Activated CD4-positive, alpha-beta T cell treated with anti-CD3 and anti-CD28 coated beads, Interleukin-2, amount 10 ng/mL, durations not matched to agents 24 days and 14 days (primary cell): Measurements from ENCODE around the gene BCKDHB. TPM values are rescaled to one million over a fixed set of nuclear protein-coding genes. Genes with fewer than 3 reads are reported as not detected.
"Not testable (repeated sequence)": the region's sequence is repeated elsewhere in the genome, so short reads cannot be mapped to it uniquely, and the experiment has no call there.

Source experiments
- DNase-seq: peaks from one replicate; pipeline ENCODE4 v3.0.0; 2022
- H3K27ac Mint-ChIP-seq: one replicate; pipeline ENCODE4 v1.8.0; 2022; ENCODE audit warnings: mild to moderate bottlenecking, mixed read lengths
- H3K27me3 Mint-ChIP-seq: one replicate; pipeline ENCODE4 v1.8.0; 2022; ENCODE audit warnings: mixed read lengths
- H3K36me3 Mint-ChIP-seq: one replicate; pipeline ENCODE4 v1.8.0; 2022; ENCODE audit warnings: low read depth, mild to moderate bottlenecking, mixed read lengths
- H3K4me1 Mint-ChIP-seq: one replicate; pipeline ENCODE4 v1.8.0; 2021; ENCODE audit warnings: mixed read lengths
- H3K4me3 Mint-ChIP-seq: one replicate; pipeline ENCODE4 v1.8.0; 2022; ENCODE audit warnings: mild to moderate bottlenecking, moderate library complexity, mixed read lengths
- H3K9me3 Mint-ChIP-seq: one replicate; pipeline ENCODE4 v1.8.0; 2021; ENCODE audit warnings: mixed read lengths
- intact Hi-C: fragments of 100-400 bp; cut with micrococcal nuclease; formaldehyde crosslinking; loops from one replicate; pipeline ENCODE4 v1.15.1; 2023
- total RNA-seq: library from RNA; stranded (reverse); gene quantifications from 2 replicates; pipeline ENCODE4 v1.2.3, GENCODE V29; 2022

BCKDHB gene
- total RNA-seq, 1 donor from 2014 or later: 16.5 TPM

DNA sequence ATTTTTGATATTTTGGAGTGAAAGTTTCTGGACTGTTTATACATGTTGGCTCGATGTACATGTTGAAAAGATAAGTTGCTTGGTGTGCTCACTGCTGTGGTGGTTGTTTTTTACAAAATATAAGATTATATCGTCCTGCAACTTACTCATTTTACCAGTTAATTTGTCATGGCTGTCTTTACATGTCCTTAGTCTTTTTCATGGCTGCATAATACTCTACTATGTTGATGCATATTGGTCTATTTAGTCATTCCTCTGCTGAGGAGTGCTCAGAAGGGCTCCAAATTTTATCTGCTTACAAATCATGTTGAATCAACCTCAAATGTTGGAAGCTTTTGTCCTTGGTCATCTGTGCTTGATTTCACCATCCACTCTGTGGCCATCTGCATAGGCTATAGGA, 164.6 kb downstream of the BCKDHB start:
- H3K4me3 Mint-ChIP-seq: no peak overlapping the region
- no peak for DNase-seq
- H3K27me3 Mint-ChIP-seq: no peaks in the 10 kb centered on the region
- no peaks in the 10 kb centered on the region for H3K36me3 Mint-ChIP-seq
- intact Hi-C loops: no loop called here
- no peaks in the 10 kb centered on the region for H3K4me1 Mint-ChIP-seq
- no peak overlapping the region for H3K27ac Mint-ChIP-seq
- H3K9me3 Mint-ChIP-seq: no peaks in the 10 kb centered on the region

DNA sequence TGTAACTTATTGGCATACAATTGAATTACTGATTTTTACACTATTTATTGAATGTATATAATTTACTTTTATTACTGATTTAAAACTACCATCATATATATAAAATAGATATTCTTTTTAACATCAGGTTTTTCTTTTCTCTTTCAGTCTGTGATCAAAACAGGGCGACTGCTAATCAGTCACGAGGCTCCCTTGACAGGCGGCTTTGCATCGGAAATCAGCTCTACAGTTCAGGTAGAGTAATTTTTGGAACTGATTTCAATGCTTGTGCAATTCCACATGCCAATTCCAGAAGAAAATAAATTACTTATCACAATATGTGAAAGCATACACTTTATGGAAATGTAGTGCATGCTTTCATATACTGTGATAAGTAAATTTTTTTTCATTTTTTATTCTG, 166.5 kb downstream of the BCKDHB start:
- no peak overlapping the region for H3K27ac Mint-ChIP-seq
- no peak overlapping the region for H3K4me3 Mint-ChIP-seq
- no peaks in the 10 kb centered on the region for H3K27me3 Mint-ChIP-seq
- intact Hi-C loops: no loop called here
- no peaks in the 10 kb centered on the region for H3K36me3 Mint-ChIP-seq
- H3K4me1 Mint-ChIP-seq: no peaks in the 10 kb centered on the region
- DNase-seq: no peak
- H3K9me3 Mint-ChIP-seq: no peaks in the 10 kb centered on the region

DNA sequence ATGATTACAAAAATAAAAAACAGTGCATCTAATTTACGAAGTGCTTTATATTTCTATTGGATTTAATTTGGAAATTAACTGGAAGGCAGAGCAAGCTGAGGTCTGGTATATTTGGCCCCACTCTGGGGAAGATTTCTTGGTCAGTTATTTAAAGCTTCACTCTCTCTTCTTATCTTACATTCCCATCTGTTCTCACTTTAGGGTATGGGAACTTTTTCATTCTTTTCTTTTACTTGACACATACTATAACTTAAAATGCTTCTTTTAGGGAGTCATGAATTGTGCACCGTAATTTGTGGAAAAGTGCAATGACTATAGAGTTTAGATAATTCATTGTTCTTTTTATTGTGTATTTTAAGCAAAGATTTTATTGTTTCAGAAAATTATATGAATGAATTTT, 170.4 kb downstream of the BCKDHB start:
- intact Hi-C loops: no loop called here
- Mint-ChIP-seq H3K27me3 (no peaks in the 10 kb centered on the region), H3K9me3 (no peaks in the 10 kb centered on the region), H3K36me3 (no peaks in the 10 kb centered on the region), H3K4me3 (no peak overlapping the region), H3K4me1 (peaks cover 7% of the 10 kb centered on the region), H3K27ac (no peak overlapping the region)
- no peak for DNase-seq

DNA sequence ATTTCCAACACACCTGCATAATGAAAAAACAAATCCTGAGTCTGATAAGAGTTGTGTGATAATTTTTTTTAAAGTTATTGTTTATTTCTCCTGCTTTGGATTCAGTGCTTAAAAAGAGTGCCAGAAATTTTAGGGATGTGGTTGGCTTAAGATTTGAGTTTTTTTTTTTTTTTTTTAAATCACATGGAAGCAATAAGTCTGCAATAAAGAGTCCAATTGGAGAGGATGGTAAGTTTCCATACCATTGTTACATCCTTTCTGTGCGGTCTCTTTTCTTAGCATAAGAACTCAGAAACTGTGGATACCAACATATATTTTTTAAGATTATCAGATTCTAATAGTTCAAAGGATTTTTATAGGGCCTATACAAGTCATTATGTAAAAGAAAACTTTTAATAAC, 171.0 kb downstream of the BCKDHB start:
- DNase-seq: no peak
- H3K4me3 Mint-ChIP-seq: no peak overlapping the region
- H3K36me3 Mint-ChIP-seq: no peaks in the 10 kb centered on the region
- H3K27me3 Mint-ChIP-seq: no peaks in the 10 kb centered on the region
- H3K9me3 Mint-ChIP-seq: no peaks in the 10 kb centered on the region
- intact Hi-C loops: no loop called here
- peaks cover 7% of the 10 kb centered on the region for H3K4me1 Mint-ChIP-seq
- H3K27ac Mint-ChIP-seq: no peak overlapping the region

DNA sequence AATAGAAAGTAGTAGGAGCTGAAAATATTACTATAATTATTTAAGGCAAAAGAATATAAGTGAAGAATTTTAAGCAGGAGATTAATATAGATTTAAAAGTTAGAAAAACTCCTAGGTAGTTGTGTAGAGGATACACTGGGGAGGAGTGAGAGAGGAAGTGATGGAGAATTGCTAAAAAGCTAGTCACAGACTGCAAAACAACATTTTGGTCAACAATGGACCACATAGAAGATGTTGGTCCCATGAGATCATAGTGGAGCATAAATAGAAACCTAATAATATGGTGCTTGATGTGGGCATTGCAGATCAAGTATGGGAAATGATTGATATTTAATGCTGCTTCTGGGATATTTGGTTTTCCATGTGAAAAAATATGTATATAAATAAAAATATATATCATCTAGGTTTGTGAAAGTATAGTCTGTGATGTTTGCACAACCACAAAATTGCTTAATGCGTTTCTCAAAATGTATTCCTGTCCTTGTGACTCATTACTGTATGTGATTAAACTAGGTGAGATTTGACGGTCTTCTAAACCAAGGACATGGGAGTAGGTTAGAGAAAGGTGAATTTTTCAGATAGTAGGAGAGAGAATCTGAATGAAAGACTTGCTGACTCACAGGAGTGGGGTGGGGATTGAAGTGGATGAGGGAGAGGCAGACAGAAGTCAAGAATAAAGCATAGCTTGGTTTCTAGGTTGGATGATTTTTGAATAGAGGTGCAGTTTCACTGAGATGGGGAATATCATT, 174.0 kb downstream of the BCKDHB start:
- no peaks in the 10 kb centered on the region for H3K9me3 Mint-ChIP-seq
- H3K27ac Mint-ChIP-seq: no peak overlapping the region
- H3K27me3 Mint-ChIP-seq: no peaks in the 10 kb centered on the region
- H3K4me3 Mint-ChIP-seq: no peak overlapping the region
- intact Hi-C loops: no loop called here
- H3K36me3 Mint-ChIP-seq: no peaks in the 10 kb centered on the region
- DNase-seq: no peak
- H3K4me1 Mint-ChIP-seq: peaks cover 7% of the 10 kb centered on the region

DNA sequence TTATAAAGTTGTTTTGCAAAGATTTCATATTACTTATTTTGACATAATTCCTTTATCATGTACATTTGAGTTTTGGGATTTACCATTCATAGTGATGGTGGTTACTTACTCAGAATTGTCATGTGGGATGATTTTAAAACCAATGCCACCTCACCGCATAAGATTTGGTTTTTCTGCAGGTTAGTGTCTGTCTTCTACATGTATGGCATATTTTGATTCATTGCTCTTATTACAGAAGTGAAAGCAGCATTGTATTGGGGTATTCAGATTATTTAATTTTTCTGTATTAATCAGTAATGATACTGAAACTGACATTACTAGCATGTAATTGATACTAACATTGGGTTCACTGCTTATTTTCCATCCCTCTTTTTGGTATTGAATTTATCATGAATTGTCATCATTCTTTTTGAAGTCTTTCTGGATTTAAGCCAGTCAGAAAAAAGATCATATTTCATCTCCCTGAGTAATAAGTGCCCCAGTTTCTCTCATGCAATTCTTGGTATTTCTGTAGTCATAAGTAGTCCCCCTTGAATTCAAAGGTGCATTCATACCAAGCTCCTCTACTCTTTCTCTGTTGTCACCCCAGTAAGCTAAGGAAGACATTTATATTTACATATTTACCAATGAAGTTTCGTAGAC, 176.6 kb downstream of the BCKDHB start:
- Mint-ChIP-seq H3K27me3 (no peaks in the 10 kb centered on the region), H3K27ac (no peak overlapping the region)

DNA sequence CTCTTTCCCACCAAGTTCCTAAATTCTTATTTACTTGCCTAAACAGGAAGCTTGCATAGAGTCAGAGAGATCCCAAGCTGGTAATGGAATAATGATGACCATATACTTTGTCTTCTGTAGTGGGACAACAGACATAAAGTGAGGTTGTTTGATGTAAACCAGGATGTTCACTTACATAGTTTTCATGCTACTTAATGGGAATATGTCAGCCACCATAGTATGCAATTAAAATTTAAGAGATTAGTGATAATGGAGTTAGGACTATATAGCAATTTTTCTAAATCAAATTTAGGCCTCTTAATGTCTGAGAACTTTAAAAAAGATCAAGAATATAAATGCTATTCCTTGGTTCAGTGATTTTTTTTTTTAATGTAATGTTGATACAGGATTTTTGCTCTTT, 180.6 kb downstream of the BCKDHB start:
- intact Hi-C loops: no loop called here
- Mint-ChIP-seq H3K4me1 (no peaks in the 10 kb centered on the region), H3K9me3 (peaks cover 3% of the 10 kb centered on the region), H3K4me3 (no peak overlapping the region), H3K36me3 (no peaks in the 10 kb centered on the region), H3K27me3 (no peaks in the 10 kb centered on the region), H3K27ac (no peak overlapping the region)
- DNase-seq: no peak

More for the DNA sequence above, 176.6 kb downstream of the BCKDHB start:
- no peak overlapping the region for H3K4me3 Mint-ChIP-seq
- intact Hi-C loops: no loop called here
- H3K9me3 Mint-ChIP-seq: no peaks in the 10 kb centered on the region
- H3K4me1 Mint-ChIP-seq: peaks cover 7% of the 10 kb centered on the region
- DNase-seq: no peak
- no peaks in the 10 kb centered on the region for H3K36me3 Mint-ChIP-seq

DNA sequence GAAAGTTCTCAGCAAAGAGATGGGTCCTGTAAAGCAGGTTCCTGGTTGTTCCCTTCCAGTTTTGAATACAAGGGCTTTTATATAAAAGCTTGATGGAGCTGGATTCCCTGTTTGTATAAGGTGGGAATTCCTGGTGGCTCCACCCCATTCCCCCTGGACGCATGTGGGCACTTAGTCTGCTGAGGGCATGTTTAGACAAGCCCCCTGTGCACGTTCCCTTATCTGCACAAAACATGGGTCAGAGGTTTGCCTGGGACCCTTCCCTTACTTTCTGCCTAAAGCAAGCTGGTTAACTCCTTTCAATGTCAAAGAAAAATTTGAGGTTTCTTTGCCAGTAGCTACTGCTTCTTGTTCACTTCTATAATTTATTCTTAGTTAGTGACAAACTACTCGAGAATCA, 181.1 kb downstream of the BCKDHB start:
- no peak for DNase-seq
- H3K4me3 Mint-ChIP-seq: no peak overlapping the region
- no peaks in the 10 kb centered on the region for H3K36me3 Mint-ChIP-seq
- H3K4me1 Mint-ChIP-seq: no peaks in the 10 kb centered on the region
- no peak overlapping the region for H3K27ac Mint-ChIP-seq
- H3K9me3 Mint-ChIP-seq: peaks cover 3% of the 10 kb centered on the region
- H3K27me3 Mint-ChIP-seq: no peaks in the 10 kb centered on the region
- intact Hi-C loops: no loop called here

DNA sequence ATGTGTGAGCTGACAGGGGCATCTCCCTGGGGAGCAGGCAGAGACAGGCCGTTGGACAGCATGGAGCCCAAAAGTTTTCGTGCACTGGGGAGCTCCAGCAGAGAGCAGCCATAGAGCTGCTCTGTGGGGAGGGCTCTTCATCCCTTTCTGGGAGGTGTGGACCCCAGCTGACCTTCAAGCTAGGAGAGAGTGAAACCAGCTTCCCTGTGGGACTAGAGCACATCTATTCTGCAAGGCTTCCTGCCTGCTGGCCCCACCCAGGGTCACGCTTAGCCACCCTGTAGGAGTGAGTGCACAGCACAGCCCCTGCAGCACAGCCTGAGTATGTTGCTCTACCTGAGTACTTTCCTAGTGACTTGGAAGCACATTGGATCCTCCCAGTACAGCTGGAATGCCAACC, 183.3 kb downstream of the BCKDHB start:
- H3K27ac Mint-ChIP-seq: no peak overlapping the region
- no peaks in the 10 kb centered on the region for H3K36me3 Mint-ChIP-seq
- no peak for DNase-seq
- no peak overlapping the region for H3K4me3 Mint-ChIP-seq
- intact Hi-C loops: no loop called here
- no peaks in the 10 kb centered on the region for H3K27me3 Mint-ChIP-seq
- H3K9me3 Mint-ChIP-seq: peaks cover 7% of the 10 kb centered on the region
- H3K4me1 Mint-ChIP-seq: no peaks in the 10 kb centered on the region

DNA sequence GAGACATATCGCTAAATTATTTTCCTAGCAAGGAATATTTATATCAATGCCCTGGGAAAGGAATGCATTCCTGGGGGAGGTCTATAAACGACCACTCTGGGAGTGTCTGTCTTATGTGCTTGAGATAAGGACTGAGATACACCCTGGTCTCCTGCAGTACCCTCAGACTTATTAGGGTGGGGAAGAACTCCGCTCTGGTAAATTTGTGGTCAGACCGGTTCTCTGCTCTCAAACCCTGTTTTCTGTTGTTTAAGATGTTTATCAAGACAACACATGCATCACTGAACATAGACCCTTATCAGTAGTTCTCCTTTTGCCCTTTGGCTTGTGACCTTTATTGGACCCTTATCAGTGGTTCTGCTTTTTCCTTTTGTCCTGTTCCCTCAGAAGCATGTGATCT, 188.1 kb downstream of the BCKDHB start:
- intact Hi-C loops, H3K4me1 Mint-ChIP-seq, H3K9me3 Mint-ChIP-seq, H3K36me3 Mint-ChIP-seq, H3K4me3 Mint-ChIP-seq, H3K27ac Mint-ChIP-seq, H3K27me3 Mint-ChIP-seq, DNase-seq: not testable (repeated sequence)

DNA sequence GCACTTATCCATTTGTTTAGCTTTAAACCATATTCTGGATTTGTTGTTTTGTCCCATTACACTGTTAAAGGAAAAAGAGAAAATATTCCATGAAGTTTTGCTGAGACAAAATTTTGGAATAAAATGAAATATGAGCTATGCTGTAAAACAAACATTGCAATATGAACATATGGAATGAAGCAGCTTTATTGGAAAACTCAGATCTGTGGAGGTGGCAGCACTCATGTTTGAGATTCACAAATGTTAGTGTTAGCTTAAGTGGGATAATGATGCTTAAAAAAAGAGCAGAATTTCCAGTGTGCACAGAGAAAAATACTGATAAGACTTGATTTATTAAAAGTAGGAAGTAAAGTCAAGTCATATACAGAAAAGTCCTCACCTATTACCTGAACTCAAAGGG, 196.2 kb downstream of the BCKDHB start:
- intact Hi-C loops: no loop called here
- H3K27me3 Mint-ChIP-seq: no peaks in the 10 kb centered on the region

DNA sequence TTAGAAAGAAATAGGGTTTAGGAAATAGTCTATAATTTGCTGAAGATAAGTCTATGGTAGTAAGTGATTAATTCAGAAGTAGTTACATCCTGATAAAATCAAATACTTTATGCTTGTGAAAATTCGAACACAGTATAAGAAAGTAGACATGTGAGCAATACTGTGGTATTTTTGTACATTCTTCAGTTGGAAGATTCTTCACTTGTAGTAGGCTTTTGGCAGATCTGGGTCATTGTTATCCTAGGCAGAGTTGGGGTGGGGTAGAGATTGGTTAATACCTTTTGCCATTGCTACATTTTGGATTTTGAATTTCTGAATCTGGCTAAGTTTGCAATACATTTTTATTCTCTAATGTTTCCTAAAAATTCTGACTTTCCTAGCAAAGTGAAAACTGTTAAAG, 197.5 kb downstream of the BCKDHB start:
- intact Hi-C loops: no loop called here
- Mint-ChIP-seq H3K4me1 (no peaks in the 10 kb centered on the region), H3K36me3 (no peaks in the 10 kb centered on the region), H3K9me3 (no peaks in the 10 kb centered on the region), H3K27me3 (no peaks in the 10 kb centered on the region), H3K4me3 (no peak overlapping the region), H3K27ac (no peak overlapping the region)
- no peak for DNase-seq

More for the DNA sequence above, 196.2 kb downstream of the BCKDHB start:
- no peak for DNase-seq
- Mint-ChIP-seq H3K4me1 (no peaks in the 10 kb centered on the region), H3K9me3 (no peaks in the 10 kb centered on the region), H3K4me3 (no peak overlapping the region), H3K27ac (no peak overlapping the region), H3K36me3 (no peaks in the 10 kb centered on the region)

DNA sequence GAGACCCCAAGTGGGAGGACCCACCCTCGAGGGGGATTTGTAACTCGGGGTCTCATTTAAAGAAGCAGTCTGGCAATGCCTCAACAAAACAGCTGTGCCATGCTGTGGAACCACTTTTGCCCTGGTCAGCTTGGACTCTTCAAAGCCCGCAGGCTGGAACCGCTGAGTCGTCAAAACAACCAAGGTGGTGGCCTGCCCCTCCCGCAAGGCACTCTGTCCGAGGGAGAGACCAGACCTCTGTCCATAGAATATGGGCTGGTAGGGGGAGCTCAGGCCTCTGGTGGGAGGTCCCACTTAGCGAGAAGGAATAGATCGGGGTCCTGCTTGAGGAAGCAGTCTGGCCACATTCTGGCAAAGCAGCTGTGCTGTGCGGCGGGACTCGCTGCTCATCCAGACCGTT, 208.1 kb downstream of the BCKDHB start:
- Mint-ChIP-seq H3K27ac (no peak overlapping the region), H3K27me3 (no peaks in the 10 kb centered on the region), H3K9me3 (peaks cover 9% of the 10 kb centered on the region), H3K36me3 (peaks cover 2% of the 10 kb centered on the region), H3K4me3 (no peak overlapping the region), H3K4me1 (no peaks in the 10 kb centered on the region)
- DNase-seq: no peak
- intact Hi-C loops: no loop called here

DNA sequence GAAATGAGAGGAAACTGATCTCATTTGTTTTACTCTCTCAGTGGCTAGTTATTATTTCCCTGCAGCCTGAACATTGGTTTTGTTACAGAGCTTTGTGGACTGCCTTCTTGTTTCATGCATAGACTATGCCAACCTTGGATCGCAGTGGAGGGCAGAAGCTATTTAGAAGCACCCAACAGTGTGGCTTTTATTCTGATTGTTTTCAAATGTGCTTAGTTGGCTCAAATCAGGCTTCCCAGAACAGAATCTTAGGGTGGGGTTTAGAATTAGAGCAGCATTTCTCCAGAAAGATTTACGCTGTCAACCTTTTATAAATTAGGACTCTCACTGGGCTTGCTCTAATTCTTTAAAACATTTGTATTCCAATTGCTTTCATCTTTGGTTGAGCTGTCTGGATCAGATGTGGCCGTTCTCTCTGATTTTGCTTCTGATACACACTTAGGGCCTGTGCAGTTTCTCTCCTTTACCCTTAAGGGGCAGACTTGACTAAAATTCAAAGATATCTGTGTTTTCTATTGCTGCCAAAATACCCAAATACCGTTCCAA, 210.3 kb downstream of the BCKDHB start:
- no peaks in the 10 kb centered on the region for H3K4me1 Mint-ChIP-seq
- peaks cover 2% of the 10 kb centered on the region for H3K36me3 Mint-ChIP-seq
- no peak overlapping the region for H3K4me3 Mint-ChIP-seq
- H3K27me3 Mint-ChIP-seq: no peaks in the 10 kb centered on the region
- intact Hi-C loops: no loop called here
- no peak for DNase-seq
- H3K27ac Mint-ChIP-seq: no peak overlapping the region
- peaks cover 5% of the 10 kb centered on the region for H3K9me3 Mint-ChIP-seq
